Measurements from ENCODE around the gene WEE1. TPM values are rescaled to one million over a fixed set of nuclear protein-coding genes. Genes with fewer than 3 reads are reported as not detected.
"Not testable (repeated sequence)": the region's sequence is repeated elsewhere in the genome, so short reads cannot be mapped to it uniquely, and the experiment has no call there.

The WEE1 gene
- total and polyA plus RNA-seq, 3 experiments from 2014 or later = 8.1 to 49.8 (median 46.9) TPM

- no peak overlapping the region for H3K27ac ChIP-seq (ENCODE audit: low read depth, low read length)
- peak overlapping the region; percentile 47 for H3K4me3 ChIP-seq (ENCODE audit: low read length)
- H3K27ac Mint-ChIP-seq = peak overlapping the region; percentile 31 to 99 (median 90)
Measured at GRCh38 chr11:9601876-9602199, 28.4 kb downstream of the WEE1 start.

GRCh38 chr11:9603214-9603613, 29.7 kb downstream of the WEE1 start:
- H3K36me3 ChIP-seq (ENCODE audit: insufficient read depth, low read length); POLR2A ChIA-PET; H3K9me3 Mint-ChIP-seq; H3K27ac ChIP-seq (ENCODE audit: low read depth, low read length); H3K9me3 ChIP-seq (ENCODE audit: low read length); H3K36me3 Mint-ChIP-seq; H3K27me3 ChIP-seq (ENCODE audit: insufficient read depth, low read length, poor library complexity, severe bottlenecking); DNase-seq; H3K4me3 ChIP-seq (ENCODE audit: low read length); H3K27me3 Mint-ChIP-seq; H3K27ac Mint-ChIP-seq: not testable (repeated sequence)
- CTCF ChIA-PET = interaction anchor here (1.2 to 4.1 kb wide), 2 partner anchors 9 to 30 kb away, joined by 3 to 44 read pairs; partner anchors contain the start of gene WEE1
- H3K4me3 Mint-ChIP-seq = peak overlapping the region in 1 of 7 donors; percentile 61
- peaks cover 22 to 24% (median 24%) of the 10 kb centered on the region in 3 donors for H3K4me1 Mint-ChIP-seq
- peaks cover 20% of the 10 kb centered on the region for H3K4me1 ChIP-seq (ENCODE audit: insufficient read depth, low read length)

More at GRCh38 chr11:9601876-9602199, 28.4 kb downstream of the WEE1 start:
- Histone ChIP-seq H3K9me3 (ENCODE audit: low read length) (no peaks in the 10 kb centered on the region), H3K36me3 (ENCODE audit: insufficient read depth, low read length) (no peaks in the 10 kb centered on the region), H3K27me3 (ENCODE audit: insufficient read depth, low read length, poor library complexity, severe bottlenecking) (no peaks in the 10 kb centered on the region), H3K4me1 (ENCODE audit: insufficient read depth, low read length) (peaks cover 20% of the 10 kb centered on the region)
- DNase-seq = no peak
- POLR2A ChIA-PET = interaction anchor here (1.2 to 1.7 kb wide), 4 partner anchors 12 to 141 kb away, joined by 4 to 7 read pairs (median 6); partner anchors contain the start of genes WEE1 and ZNF143
- no peaks in the 10 kb centered on the region for H3K36me3 Mint-ChIP-seq
- H3K4me3 Mint-ChIP-seq = peak overlapping the region in 6 of 7 donors; percentile 63 to 93 (median 78)
- CTCF ChIA-PET = interaction anchor here (0.8 to 4.1 kb wide), 6 partner anchors 10 to 1175 kb away, joined by 3 to 44 read pairs (median 8); no protein-coding TSS in a partner anchor
- H3K4me1 Mint-ChIP-seq = peaks cover 22 to 24% (median 24%) of the 10 kb centered on the region in 3 donors
- no peaks in the 10 kb centered on the region for H3K27me3 Mint-ChIP-seq
- H3K9me3 Mint-ChIP-seq = no peaks in the 10 kb centered on the region

- CTCF ChIA-PET = interaction anchor here (0.6 to 1.4 kb wide), 5 partner anchors 9 to 69 kb away, joined by 3 to 8 read pairs (median 3); partner anchors contain the start of gene WEE1
- no peaks in the 10 kb centered on the region for H3K36me3 ChIP-seq (ENCODE audit: insufficient read depth, low read length)
- peaks cover 20% of the 10 kb centered on the region for H3K4me1 ChIP-seq (ENCODE audit: insufficient read depth, low read length)
- DNase-seq = no peak
- H3K9me3 ChIP-seq (ENCODE audit: low read length) = no peaks in the 10 kb centered on the region
- H3K27ac Mint-ChIP-seq = no peak overlapping the region
- peaks cover 0 to under 1% (median 0%) of the 10 kb centered on the region in 3 donors for H3K36me3 Mint-ChIP-seq
- no peak overlapping the region for H3K4me3 ChIP-seq (ENCODE audit: low read length)
- POLR2A ChIA-PET = interaction anchor here (1.2 kb wide), 1 partner anchor 26 kb away, joined by 10 read pairs; no protein-coding TSS in a partner anchor
- H3K27me3 Mint-ChIP-seq = no peaks in the 10 kb centered on the region
- H3K27ac ChIP-seq (ENCODE audit: low read depth, low read length) = no peak overlapping the region
- H3K9me3 Mint-ChIP-seq = no peaks in the 10 kb centered on the region
- H3K4me3 Mint-ChIP-seq = no peak overlapping the region
- H3K4me1 Mint-ChIP-seq = peaks cover 22 to 24% (median 24%) of the 10 kb centered on the region in 3 donors
- H3K27me3 ChIP-seq (ENCODE audit: insufficient read depth, low read length, poor library complexity, severe bottlenecking) = no peaks in the 10 kb centered on the region
Measured at GRCh38 chr11:9604134-9604533, 30.7 kb downstream of the WEE1 start.

GRCh38 chr11:9605742-9606141, 32.3 kb downstream of the WEE1 start:
- Mint-ChIP-seq H3K9me3 (no peaks in the 10 kb centered on the region), H3K36me3 (peaks cover 0 to 2% (median 0%) of the 10 kb centered on the region in 3 donors), H3K27me3 (no peaks in the 10 kb centered on the region), H3K4me3 (no peak overlapping the region), H3K27ac (no peak overlapping the region), H3K4me1 (peaks cover 17 to 19% (median 18%) of the 10 kb centered on the region in 3 donors)
- POLR2A ChIA-PET = interaction anchor here (0.6 kb wide), 1 partner anchor 154 kb away, joined by 4 read pairs; no protein-coding TSS in a partner anchor
- CTCF ChIA-PET = interaction anchor here (0.8 kb wide), 1 partner anchor 9 kb away, joined by 3 read pairs; no protein-coding TSS in a partner anchor
- Histone ChIP-seq H3K36me3 (ENCODE audit: insufficient read depth, low read length) (no peaks in the 10 kb centered on the region), H3K9me3 (ENCODE audit: low read length) (no peaks in the 10 kb centered on the region), H3K4me3 (ENCODE audit: low read length) (no peak overlapping the region), H3K4me1 (ENCODE audit: insufficient read depth, low read length) (peaks cover 18% of the 10 kb centered on the region), H3K27ac (ENCODE audit: low read depth, low read length) (no peak overlapping the region), H3K27me3 (ENCODE audit: insufficient read depth, low read length, poor library complexity, severe bottlenecking) (no peaks in the 10 kb centered on the region)
- no peak for DNase-seq

GRCh38 chr11:9606809-9607510, 33.5 kb downstream of the WEE1 start:
- ChIA-PET CTCF (interaction anchor here (0.8 to 1.2 kb wide), 2 partner anchors 7 to 33 kb away, joined by 3 read pairs; partner anchors contain the start of gene WEE1), POLR2A (no interaction called here)
- Histone ChIP-seq H3K36me3 (ENCODE audit: insufficient read depth, low read length) (no peaks in the 10 kb centered on the region), H3K27me3 (ENCODE audit: insufficient read depth, low read length, poor library complexity, severe bottlenecking) (no peaks in the 10 kb centered on the region), H3K4me1 (ENCODE audit: insufficient read depth, low read length) (peaks cover 6% of the 10 kb centered on the region), H3K27ac (ENCODE audit: low read depth, low read length) (no peak overlapping the region), H3K9me3 (ENCODE audit: low read length) (no peaks in the 10 kb centered on the region), H3K4me3 (ENCODE audit: low read length) (no peak overlapping the region)
- Mint-ChIP-seq H3K9me3 (no peaks in the 10 kb centered on the region), H3K4me1 (peaks cover 6 to 7% (median 6%) of the 10 kb centered on the region in 3 donors), H3K27ac (peak overlapping the region in 2 of 8 donors; percentile 13 to 39), H3K36me3 (peaks cover 0 to 2% (median 0%) of the 10 kb centered on the region in 3 donors), H3K27me3 (no peaks in the 10 kb centered on the region), H3K4me3 (no peak overlapping the region)
- no peak for DNase-seq

- Mint-ChIP-seq H3K9me3 (no peaks in the 10 kb centered on the region), H3K36me3 (peaks cover 0 to 2% (median 0%) of the 10 kb centered on the region in 3 donors), H3K27ac (no peak overlapping the region), H3K4me3 (no peak overlapping the region), H3K4me1 (peaks cover under 1 to 1% (median 1%) of the 10 kb centered on the region in 3 donors), H3K27me3 (no peaks in the 10 kb centered on the region)
- Histone ChIP-seq H3K27me3 (ENCODE audit: insufficient read depth, low read length, poor library complexity, severe bottlenecking) (no peaks in the 10 kb centered on the region), H3K4me1 (ENCODE audit: insufficient read depth, low read length) (peaks cover under 1% of the 10 kb centered on the region), H3K9me3 (ENCODE audit: low read length) (no peaks in the 10 kb centered on the region), H3K27ac (ENCODE audit: low read depth, low read length) (no peak overlapping the region), H3K4me3 (ENCODE audit: low read length) (no peak overlapping the region), H3K36me3 (ENCODE audit: insufficient read depth, low read length) (no peaks in the 10 kb centered on the region)
- no peak for DNase-seq
- ChIA-PET POLR2A (no interaction called here), CTCF (interaction anchor here (0.6 to 1.2 kb wide), 2 partner anchors 24 to 34 kb away, joined by 3 read pairs; partner anchors contain the start of gene WEE1)
Measured at GRCh38 chr11:9607511-9607899, 34.0 kb downstream of the WEE1 start.

- H3K9me3 Mint-ChIP-seq = no peaks in the 10 kb centered on the region
- Histone ChIP-seq H3K4me1 (ENCODE audit: insufficient read depth, low read length) (peaks cover 7% of the 10 kb centered on the region), H3K27me3 (ENCODE audit: insufficient read depth, low read length, poor library complexity, severe bottlenecking) (no peaks in the 10 kb centered on the region), H3K36me3 (ENCODE audit: insufficient read depth, low read length) (no peaks in the 10 kb centered on the region), H3K27ac (ENCODE audit: low read depth, low read length) (no peak overlapping the region), H3K4me3 (ENCODE audit: low read length) (no peak overlapping the region), H3K9me3 (ENCODE audit: low read length) (no peaks in the 10 kb centered on the region)
- H3K4me3 Mint-ChIP-seq = no peak overlapping the region
- H3K36me3 Mint-ChIP-seq = peaks cover 0 to 2% (median 1%) of the 10 kb centered on the region in 3 donors
- DNase-seq = no peak
- H3K27ac Mint-ChIP-seq = peak overlapping the region in 1 of 8 donors; percentile 55
- CTCF ChIA-PET = interaction anchor here (2.6 to 5.9 kb wide), 3 partner anchors 7 to 74 kb away, joined by 16 to 63 read pairs (median 44); partner anchors contain the start of gene WEE1
- POLR2A ChIA-PET = interaction anchor here (0.5 kb wide), 1 partner anchor 381 kb away, joined by 9 read pairs; no protein-coding TSS in a partner anchor
- H3K27me3 Mint-ChIP-seq = no peaks in the 10 kb centered on the region
- H3K4me1 Mint-ChIP-seq = peaks cover 9 to 13% (median 11%) of the 10 kb centered on the region in 3 donors
Measured at GRCh38 chr11:9609002-9609759, 35.7 kb downstream of the WEE1 start.
